Activated T-cell treated with anti-CD3 and anti-CD28 coated beads for 24 hours (primary cell): ENCODE data around the gene NUP88.

ENCODE experiments used
- DNase-seq: peaks from one replicate; pipeline ENCODE4 v3.0.0-alpha.2; 2020; ENCODE audit warnings: low read depth

NUP88 gene

GRCh38 chr17:5355421-5356129, 63.9 kb downstream of the NUP88 start:
- DNase-seq: no peak

DNA sequence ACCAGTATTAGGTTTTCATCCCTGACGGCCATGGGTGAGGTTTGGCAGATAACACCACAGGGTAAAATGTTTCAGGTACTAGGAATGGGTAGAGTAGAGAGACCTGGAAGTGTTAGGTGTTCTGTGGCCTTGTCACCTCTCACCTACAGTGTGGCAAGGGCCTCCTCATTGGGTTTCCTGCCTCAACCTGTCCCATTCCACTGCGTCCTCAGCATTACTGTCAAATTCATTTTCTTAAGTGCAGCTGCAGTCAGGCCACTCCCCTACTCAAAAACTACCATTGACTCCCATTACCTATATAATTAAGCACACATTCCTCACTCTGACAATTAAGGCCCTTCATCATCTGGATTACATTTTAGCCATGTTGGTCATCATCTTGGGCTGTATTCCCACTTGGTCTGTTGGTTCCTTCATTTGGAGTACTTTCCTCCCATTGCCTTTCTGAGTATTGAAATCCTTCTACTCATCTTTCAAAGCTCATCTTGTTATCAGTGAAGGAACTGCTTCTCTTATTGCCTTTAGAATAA, 64.5 kb downstream of the NUP88 start:
- no peak for DNase-seq

DNA sequence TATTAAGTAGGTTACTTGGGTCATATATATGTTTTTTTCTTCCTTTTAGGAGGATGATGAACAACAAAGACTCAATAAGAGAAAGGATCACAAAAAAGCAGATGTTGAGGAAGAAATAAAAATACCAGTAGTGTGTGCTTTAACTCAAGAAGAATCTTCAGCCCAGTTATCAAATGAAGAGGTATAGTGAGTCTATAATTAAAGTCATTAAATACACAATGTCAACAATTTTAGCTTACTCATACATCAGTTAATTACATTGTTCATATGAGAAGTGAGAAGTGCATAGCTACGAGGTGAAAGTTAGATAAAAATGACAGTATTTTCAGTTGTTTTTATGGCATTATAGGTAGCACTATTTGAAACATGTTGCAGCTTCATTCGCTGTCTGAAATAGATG, 65.2 kb downstream of the NUP88 start:
- DNase-seq: no peak

GRCh38 chr17:5352681-5353289, 66.7 kb downstream of the NUP88 start:
- no peak for DNase-seq

DNA sequence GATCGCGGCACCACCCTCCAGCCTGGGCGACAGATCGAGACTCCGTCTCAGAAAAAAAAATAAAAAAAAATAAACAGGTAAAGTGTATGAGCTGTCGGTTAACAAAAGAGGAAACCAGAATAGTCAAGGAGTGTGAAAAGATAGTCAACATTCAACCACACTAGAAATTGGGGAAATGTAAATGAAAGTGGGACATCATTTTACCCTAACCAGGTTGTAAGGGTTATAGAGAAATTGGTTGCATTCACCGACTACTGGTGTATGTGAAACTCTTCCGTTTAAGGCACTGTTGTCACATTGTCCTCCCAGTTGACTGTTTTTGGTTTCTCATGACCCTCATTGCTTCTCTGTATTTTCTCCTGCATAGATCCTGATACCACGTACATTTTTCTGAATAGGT, 74.5 kb downstream of the NUP88 start:
- no peak for DNase-seq
